ELF-1 (cell line): ENCODE data around the gene NKX3-2.
A peak's percentile ranks its signal among the peaks of the same experiment; 100 is the strongest.
"Not testable (repeated sequence)": the region's sequence is repeated elsewhere in the genome, so short reads cannot be mapped to it uniquely, and the experiment has no call there.

Experiments used
- DNase-seq: peaks from one replicate; pipeline ENCODE4 v3.0.0-alpha.2; 2016; ENCODE audit warnings: low read depth, low spot score

NKX3-2 gene

DNA sequence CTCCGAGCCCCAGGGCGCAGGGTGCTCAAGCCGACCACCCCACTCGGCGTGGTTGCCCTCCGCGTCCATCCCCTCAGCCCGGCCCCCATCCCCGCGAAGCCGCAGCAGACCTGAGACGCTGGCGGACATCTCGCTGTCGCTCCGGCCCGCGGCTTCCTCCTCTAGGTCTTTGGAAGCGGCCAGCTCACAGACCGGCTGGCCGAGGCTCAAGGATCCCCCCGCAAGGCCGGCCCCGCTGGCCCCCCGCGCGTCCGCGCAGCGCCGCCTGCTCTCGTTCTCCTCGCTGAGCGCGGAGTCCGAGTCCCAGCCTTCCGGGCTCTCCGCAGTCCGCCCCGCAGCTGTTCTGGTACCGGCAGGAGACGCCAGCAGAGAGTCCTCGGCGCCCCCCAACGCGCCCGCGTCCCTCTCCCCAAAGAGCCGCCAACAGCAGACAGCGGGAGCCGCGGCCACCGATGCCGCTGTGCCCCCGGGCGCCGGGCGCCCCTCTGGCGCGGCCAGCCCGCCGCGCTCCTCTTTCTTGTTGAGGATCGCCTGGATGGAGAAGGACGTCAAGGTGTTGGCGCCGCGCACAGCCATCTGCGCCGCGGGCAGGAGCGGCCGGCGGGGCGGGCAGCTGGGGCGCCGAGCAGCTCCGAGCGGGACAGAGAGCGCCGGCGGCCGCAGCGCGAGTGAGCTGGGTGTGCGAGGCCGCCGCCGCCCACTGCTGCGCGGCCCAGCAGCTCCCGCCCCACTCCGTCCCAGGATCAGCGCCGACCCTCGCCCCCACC lies at the start of gene NKX3-2:
Gene NKX3-2 (minus strand): TSS at position 670 of the 767 bp plus-strand sequence. CDS start 94 bp downstream, at position 576.
- DNase-seq = no peak

DNA sequence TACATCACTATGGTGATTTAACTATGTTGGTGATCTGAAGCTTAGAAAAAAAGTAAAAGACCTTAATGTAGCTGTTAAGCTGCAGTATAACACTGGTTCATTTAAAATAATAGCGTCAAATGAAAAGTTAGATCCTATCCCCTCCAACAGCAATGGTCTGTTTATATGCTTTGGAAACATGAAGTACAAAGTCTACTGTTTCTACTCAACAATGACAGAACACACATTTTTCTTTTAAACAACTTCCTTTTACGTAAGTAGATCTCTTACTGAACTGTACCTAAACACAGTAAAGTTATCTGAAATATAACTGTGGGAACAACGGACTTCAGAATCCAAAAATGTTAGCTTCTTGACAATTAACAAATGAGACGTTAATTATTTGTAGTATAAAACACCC lies 47.9 kb upstream of the NKX3-2 start:
- no peak for DNase-seq

DNA sequence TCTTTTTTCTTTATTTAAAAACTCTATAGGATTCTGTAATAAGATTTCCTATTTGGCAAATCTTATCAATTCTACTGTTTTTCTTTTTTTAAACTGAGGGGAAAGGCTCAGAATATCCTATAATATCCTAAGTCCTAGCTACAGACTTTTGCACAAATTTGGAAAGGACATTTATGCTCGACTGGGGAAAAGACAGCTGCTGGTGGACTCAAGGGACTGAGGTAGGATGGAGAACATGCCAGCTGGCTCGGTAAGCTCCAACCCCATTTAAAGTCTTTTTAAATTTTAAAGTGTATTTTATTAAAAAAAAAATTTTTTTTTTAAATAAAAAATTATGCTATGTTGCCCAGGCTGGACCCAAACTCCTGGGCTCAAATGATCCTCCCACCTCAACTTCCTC lies 46.5 kb upstream of the NKX3-2 start:
- DNase-seq = no peak

DNA sequence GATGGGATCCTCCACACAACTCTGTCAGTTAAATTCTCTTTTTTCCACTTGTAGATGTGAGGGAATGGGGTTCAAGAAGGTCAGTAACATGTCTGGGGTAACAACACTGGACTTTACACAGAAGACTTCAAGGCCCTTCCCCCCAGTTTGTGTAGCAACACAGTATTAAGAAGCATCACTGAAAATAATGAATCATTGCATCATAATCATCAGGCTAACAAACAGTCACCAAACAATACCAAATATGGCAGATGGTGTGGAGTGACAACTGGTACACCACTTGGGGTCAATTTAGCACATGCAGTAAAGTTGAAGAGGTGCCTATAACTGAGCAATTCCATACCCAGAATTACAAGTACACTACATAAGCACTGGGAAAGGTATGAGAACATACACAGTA lies 44.6 kb upstream of the NKX3-2 start:
- no peak for DNase-seq

DNA sequence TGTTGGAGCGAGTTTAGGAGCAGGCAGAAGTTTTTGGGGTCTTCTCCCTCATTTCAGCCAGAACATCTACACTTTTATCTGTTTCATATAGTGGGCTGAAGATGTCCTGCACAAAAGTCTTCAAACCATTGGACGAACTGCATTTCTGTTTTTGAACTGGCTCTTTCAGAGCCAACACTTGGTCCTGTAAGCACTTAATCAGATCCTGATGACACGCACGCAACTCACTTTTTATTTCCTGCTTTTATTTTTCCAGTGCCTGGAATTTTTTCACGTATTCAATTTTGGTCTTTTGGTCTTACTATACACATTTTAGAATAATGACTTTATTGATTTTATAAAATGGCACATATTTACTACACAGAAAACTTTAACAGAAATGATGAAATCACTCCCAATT lies 40.2 kb upstream of the NKX3-2 start:
- no peak for DNase-seq

DNA sequence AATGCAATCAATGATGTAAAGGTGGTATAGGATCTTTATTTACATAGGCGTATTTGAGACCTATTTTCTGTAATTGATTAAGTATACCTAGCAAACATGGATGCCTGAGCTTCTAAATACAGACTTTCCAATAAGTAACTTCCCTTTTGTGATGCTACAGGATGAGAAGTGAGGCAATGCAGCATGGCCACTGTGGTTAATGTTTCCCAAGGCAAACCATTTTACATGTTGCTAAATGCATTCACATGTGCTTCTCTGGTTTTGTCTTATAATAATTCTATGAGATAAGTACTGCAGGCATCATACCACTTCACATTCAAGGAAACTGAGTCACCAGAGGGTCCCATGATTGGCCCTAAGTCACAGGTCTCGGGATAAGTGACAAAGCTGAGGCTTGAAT lies 35.7 kb upstream of the NKX3-2 start:
- DNase-seq = no peak

DNA sequence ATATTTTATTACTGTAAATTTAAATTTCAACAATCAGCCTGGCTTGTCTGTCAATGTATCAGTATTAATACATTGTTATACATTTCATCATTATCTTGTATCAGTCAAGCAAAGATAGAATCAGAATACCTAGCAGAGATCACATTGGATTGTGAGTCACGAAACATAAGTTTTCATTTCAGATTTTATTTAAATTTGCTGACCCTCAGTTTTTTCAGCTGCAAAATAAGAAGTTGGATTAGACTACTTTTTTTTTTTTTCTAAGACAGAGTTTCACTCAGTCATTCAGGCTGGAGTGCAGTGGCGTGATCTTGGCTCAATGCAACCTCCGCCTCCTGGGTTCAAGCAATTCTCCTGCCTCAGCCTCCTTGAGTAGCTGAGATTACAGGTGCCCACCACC lies 33.4 kb upstream of the NKX3-2 start:
- no peak for DNase-seq

DNA sequence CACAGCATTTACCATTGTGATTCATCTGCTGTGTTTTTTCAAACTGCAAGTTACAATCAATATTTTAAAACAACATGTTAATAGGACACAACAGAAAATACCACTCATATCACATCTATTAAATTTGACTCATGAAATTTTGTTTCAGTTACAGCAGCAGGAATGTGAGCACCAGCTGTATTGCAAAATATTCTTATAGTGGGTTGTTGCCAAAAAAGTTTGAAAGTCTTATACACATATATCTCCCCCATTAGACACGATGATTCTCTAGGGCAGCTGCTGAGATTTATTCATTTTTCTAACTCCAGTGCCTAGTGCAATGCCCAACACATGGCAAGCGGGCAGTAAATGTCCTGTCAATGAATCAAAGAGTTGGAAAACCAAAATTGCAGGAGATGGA lies 26.6 kb upstream of the NKX3-2 start:
- no peak for DNase-seq

DNA sequence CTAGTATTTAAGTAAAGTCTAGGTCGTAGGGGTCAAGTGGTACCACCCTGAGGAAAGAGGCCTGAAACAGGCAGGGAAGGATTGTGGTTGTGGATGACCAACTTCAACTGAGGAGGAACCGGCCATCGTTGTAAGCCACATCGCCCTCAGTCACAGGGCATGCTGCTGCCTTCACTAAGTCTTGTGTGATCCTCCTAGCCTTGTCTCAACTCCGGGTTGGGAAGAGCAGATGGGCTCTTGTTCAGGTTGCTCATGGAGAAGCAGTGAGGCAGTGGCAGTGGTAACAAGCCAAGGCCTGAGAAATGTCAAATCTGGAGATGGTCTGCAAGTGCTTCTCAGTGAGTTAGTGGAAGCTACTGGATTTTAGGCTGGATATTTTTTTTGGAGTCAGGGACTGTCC lies 22.8 kb upstream of the NKX3-2 start:
- DNase-seq = no peak

DNA sequence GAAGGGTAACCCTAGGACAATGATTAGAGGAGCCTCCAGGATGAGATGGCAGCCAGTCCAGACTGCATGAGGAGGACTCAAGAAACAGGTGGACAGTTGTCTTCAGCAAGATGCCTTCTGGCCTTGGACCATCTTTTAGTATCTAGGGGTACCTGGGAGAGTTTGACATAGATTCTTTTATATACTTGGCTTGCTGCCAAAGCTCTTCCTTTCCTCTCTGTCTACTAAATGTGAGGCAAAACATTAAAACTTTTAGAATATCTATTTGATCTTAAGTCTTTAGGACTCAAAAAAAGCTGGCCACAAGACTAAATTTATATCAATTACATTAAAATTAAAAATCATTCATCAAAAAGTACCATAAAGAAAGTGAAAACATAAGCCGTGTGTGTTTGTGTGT lies 18.6 kb upstream of the NKX3-2 start:
- DNase-seq = no peak

DNA sequence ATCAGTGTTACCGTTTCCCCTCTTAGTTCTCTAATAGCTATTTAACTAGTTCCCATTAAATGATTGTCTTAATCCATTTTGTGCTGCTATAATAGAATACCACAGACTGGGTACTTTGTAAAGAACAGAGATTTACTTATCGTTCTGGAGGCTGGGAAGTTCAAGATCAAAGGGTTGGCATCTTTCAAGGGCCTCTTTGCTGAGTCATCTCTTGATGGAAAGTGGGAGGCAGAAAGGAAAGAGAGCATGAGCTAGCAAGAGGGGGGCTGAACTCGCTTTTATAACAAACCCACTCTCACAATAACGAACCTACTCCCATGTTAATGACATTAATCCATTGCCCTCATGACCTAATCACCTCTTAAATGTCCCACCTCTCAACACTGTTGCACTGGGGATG lies 17.4 kb upstream of the NKX3-2 start:
- no peak for DNase-seq

DNA sequence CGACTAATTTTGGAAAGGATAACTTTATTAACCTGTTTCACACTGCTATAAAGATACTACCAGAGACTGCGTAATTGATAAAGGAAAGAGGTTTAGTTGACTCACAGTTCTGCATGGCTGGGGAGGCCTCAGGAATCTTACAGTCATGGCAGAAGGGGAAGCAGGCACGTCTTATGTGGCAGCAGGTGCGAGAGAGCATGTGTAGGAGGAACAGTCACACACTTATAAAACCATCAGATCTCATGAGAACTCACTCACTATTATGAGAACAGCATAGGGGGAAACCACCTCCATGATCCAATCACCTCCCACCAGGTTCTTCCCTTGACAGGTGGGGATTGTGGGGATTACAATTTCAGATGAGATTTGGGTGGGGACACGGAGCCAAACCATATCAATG lies 15.8 kb upstream of the NKX3-2 start:
- not testable (repeated sequence) for DNase-seq

DNA sequence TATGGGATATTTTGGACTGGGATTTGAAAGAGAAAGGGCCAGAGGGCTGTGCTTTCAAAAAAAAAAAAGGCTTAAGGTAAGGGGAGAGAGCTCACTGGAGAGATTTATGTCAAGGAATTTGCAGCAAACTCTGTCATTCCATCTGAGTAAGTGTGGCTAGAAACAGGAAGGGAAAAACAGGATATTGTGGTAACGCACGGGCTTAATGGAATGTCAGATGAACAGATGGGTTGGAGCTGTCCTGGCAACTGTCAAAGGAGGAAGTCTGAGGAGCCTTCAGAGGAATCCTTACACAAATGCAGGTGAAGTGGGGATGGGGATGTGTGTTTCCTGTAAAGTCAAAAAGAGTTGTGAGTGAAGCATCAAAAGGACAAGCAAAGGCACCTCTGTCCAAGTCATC lies 15.1 kb upstream of the NKX3-2 start:
- DNase-seq = peak; percentile 12

DNA sequence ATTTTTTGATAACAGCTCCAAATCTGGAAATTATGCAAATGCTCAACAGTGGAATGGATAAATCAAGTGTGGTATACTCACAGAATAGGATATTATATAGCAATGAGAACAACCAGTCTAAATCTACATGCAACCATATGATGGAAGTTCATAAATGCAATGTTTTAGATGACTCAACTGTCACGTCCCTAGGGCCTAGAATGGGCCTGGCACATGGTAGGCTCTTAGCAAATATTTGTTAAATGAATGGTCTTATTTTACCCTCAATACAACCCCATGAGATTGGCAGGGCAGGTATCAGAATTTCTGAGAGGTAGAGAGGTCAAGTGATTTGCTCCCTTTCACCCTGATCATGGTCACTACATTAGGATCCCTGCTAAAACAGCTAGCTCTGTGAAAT lies 14.6 kb upstream of the NKX3-2 start:
- no peak for DNase-seq

DNA sequence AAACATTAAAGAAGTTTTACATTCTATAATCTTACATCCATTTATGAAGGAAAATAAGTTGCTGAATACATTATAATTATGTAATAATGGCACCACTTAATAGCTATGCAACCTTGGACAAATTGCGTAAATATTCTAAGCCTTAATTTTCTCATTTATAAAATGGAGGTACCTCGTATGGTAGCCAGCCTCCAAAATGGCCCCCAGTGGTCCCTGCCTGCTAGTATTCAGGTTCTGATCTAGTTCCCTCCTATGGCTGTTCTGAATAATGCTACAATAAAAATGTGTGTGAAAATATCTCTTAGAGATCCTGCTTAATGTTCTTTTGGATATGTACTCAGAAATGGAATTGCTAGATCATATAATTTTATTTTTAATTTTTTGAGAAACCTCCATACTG lies 11.0 kb upstream of the NKX3-2 start:
- no peak for DNase-seq

DNA sequence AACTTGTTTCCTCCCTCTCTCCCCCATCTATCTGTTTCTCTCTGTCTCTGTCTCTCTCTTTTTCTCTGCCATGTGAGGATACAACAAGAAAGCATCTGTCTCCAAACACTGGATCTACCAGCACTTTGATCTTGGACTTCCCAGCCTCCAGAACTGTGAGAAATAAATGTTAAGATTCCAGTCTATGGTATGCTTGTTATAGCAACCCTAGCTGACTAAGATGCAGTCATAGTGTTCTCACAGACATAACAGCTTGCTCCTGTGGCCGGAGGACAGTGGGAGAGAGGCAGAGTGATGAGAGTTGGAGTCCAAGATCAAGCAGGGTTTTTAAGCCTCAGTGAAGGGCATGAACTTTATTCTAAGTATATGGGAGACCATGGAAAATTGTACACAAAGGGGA lies 8.8 kb upstream of the NKX3-2 start:
- DNase-seq = no peak

DNA sequence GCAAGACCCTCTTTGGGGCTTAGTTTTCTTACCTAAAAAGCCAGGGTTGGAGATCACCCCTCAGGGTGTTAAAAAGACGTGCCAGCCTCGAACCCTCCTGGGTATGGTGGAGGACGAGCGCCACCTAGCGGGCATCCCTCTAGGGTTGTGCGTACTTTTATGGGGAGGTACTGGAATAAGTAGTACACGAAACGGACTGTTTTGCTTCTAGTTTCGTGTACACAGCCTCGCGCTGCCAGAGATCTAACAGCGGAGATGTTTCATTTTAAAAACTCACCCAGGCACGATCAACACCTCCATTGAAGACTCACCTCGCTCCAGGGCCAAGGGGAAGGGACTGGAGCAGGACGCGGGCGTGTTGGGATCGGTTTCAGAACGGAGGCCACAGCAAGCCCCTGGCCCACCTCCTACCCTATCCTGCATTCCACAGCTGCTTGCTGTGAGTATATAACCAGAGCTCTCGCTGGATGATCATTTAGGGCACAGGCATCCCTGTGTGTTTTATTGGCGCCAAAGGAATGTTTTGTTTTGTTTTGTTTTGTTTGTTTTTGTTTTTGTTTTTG lies 4.8 kb upstream of the NKX3-2 start:
- peak; percentile 96 for DNase-seq

DNA sequence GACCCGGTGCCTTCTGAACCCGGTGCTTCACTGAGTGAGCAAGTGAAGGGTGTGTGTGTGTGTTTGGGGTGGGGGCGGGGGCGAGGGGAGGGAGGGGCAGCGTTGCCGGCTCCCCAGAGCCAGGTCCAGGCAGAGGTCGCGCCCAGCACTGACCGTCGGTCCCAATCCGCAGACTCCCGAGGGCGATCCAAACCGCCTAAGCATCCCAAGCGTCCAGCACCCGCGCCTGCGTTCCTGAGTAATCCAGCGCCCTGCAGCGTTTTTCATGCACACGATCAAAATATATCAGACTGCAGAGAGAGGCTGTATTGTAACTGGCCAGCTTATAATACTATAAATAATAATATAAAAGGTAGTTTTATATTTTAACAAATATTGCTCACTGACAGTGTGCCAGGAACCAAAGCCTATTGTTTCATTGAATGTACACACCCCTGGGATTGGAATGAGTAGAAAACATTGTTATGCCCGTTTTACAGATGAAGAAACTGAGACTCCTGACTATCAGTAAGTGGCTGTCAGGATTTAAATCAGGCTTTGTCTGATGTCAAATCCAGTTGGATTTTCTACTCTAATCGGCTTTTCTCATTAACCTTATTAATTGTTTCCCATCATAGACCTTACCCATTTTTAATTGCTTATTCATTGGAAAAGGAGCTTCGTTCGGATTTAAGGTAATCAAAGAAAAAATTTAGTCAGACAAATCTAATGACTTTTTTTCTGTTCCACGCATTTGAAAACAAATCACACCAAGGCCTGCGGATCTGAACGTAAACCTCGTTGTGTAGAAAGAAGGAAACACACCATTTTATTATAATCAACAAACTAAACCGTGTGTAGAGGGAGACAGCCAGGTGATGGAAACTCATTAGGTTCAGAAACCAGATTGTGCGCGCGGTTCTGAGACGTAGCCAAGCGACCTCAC lies 4.0 kb upstream of the NKX3-2 start:
- no peak for DNase-seq

DNA sequence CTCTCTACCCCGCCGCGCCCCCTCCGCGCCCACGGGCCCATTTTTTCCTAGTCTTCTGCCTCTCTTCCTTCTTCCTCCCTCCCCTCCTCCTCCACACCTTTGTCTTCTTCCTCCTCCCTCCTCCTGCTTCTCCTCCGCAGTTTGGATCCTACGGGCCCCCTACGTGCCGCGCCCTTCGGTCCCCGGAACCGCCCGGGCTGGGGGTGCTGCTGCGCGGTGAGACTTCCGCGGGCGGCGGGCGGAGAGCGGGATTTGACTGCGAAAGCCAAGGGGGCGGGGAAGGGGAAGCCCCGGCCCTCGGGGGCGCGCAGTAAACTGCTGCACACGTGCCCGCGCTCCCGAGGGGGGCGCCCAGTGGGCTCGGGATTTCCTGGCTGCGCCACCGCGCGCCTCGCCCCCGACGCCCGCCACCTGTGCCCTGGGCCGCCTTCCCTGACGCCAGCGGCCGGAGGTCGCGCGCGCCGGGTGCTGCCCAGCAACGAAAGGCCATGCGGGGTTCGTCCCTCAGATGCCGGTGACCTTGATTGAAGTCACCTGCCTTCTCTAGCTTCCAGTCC lies 3.3 kb upstream of the NKX3-2 start:
- no peak for DNase-seq

DNA sequence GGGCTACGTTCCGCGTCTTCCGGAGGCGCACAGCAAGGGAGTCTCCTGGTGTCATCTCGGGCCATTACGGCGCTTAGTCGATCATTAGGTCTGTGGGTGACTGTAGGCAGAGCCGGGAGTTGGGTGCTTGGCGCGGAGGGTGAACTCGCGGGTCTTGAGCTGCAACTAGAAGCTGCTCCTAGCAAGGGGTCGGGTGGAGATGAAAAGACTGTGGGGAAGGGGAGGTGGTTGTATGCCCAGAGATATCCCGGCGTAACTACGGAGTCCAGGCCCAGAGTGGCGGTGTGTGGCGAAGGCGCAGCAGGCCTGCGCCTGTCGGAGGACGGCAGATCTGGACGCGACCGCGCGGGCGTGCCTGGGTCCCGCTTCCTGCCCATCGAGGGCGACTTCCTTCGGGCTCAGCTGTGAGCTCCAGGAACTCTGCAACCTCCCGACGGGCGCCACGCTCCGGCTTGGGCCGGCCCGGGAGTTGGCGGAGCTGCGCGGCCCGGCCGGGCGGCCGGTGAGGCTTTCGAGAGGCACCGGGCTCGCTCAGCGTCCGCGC lies 2.7 kb upstream of the NKX3-2 start:
- peak; percentile 66 for DNase-seq

DNA sequence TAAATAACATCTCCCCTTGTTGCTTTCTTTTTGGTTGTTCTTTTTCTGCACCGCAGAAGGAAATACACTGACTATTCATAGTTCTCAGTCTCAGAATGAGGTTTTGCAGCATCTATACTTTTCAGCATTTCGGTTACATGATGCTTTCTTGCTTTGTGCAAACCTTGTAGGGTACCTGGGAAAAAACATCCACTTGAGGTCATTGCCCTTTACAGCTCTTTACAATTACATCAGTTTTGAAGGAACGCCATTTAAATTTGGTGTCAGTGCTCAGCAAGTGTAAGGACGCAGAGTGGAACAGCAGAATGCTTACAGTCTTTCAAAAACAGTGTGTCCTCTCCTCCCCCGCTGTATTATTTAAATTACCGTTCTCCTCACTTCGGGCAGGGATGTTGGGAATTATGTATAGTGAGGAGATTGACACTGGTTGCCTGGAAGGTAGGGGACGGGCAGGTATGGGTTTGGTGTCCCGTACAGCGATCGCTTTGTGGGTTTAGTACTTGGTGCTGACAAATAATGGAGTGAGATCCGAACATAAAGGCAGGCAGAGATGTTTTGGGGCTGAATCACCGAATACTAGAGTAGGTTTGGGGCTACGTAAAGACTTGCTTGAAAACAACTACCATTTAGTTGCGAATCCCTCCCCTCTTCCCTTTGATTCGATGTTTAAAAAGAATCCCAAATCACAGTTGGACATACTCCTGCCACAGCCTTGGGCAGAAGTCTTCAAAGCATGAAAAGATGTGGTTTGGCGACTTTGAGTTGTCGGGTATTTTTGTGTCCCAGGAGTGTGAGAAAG lies 2.0 kb upstream of the NKX3-2 start:
- no peak for DNase-seq
